DND-41 (cell line): ENCODE measurements around the gene SLC16A10.

Source experiments
- EZH2 ChIP-seq: IDR thresholded peaks from 3 replicates; pipeline ENCODE4 v1.6.1; 2012; ENCODE audit warnings: borderline replicate concordance, low read depth, mild to moderate bottlenecking, moderate library complexity, low read length, inconsistent platforms; ENCODE audit not compliant: severe bottlenecking
- TF ChIP-seq, protein P1 (sequence below): IDR thresholded peaks from 2 replicates; pipeline ENCODE4 v1.5.1; 2012; ENCODE audit warnings: borderline replicate concordance, low read length, moderate library complexity, mild to moderate bottlenecking; ENCODE audit not compliant: poor library complexity, severe bottlenecking; ENCODE audit errors: extremely low read depth

- TF ChIP-seq, protein P1, sequence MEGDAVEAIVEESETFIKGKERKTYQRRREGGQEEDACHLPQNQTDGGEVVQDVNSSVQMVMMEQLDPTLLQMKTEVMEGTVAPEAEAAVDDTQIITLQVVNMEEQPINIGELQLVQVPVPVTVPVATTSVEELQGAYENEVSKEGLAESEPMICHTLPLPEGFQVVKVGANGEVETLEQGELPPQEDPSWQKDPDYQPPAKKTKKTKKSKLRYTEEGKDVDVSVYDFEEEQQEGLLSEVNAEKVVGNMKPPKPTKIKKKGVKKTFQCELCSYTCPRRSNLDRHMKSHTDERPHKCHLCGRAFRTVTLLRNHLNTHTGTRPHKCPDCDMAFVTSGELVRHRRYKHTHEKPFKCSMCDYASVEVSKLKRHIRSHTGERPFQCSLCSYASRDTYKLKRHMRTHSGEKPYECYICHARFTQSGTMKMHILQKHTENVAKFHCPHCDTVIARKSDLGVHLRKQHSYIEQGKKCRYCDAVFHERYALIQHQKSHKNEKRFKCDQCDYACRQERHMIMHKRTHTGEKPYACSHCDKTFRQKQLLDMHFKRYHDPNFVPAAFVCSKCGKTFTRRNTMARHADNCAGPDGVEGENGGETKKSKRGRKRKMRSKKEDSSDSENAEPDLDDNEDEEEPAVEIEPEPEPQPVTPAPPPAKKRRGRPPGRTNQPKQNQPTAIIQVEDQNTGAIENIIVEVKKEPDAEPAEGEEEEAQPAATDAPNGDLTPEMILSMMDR, result no peak
- no peak for TF ChIP-seq EZH2
Measured at GRCh38 chr6:111260570-111261298, 173.4 kb downstream of the SLC16A10 start.
